Spinal cord (tissue), 10 donors: ENCODE data around the gene FNDC10. TPM values are rescaled to one million over a fixed set of nuclear protein-coding genes. Genes with fewer than 3 reads are reported as not detected.

ENCODE experiments used
- DNase-seq, 6 donors: peaks; one replicate each; pipeline versions ENCODE4 v3.0.0 to v3.0.0-alpha.2; 2013 to 2015; ENCODE audit warnings: low spot score in 6 of 6, low read depth in 4 of 6
- H3K27ac ChIP-seq: one replicate; pipeline ENCODE4 v1.5.1; 2013; ENCODE audit warnings: low read depth, low read length, control low read depth
- H3K27me3 ChIP-seq: one replicate; pipeline ENCODE4 v1.6.1; 2013; ENCODE audit warnings: low read length; ENCODE audit not compliant: control insufficient read depth, insufficient read depth
- H3K36me3 ChIP-seq: one replicate; pipeline ENCODE4 v1.6.1; 2013; ENCODE audit warnings: low read length; ENCODE audit not compliant: control insufficient read depth, insufficient read depth
- H3K4me1 ChIP-seq: one replicate; pipeline ENCODE4 v1.6.1; 2013; ENCODE audit warnings: low read length; ENCODE audit not compliant: control insufficient read depth, insufficient read depth
- H3K4me3 ChIP-seq: one replicate; pipeline ENCODE4 v1.5.1; 2013; ENCODE audit warnings: low read depth, low read length, control low read depth
- H3K9me3 ChIP-seq: one replicate; pipeline ENCODE4 v1.6.1; 2013; ENCODE audit warnings: low read length; ENCODE audit not compliant: control insufficient read depth, insufficient read depth
- WGBS: methylation state at CpG from one replicate; pipeline ENCODE4 v1.1.5; 2013; ENCODE audit warnings: missing lambda C conversion rate; ENCODE audit not compliant: insufficient coverage; 5-methylcytosine and 5-hydroxymethylcytosine counted together
- polyA plus RNA-seq, 2 donors: library from polyadenylated mRNA; unstranded; fragments of 120-200 nt; gene quantifications; one replicate each; pipeline ENCODE4 v1.2.1, GENCODE V29; 2013; ENCODE audit not compliant: insufficient read length in 2 of 2
- total RNA-seq, 2 donors: library from RNA; depleted of rRNA in 1 of 2; stranded (reverse); fragments of 120-200 nt in 1 of 2; fragments of >200 nt in 1 of 2; gene quantifications; one replicate each; pipeline versions ENCODE4 v1.2.3 to v1.2.4, GENCODE V29; 2013 to 2014
- donor health status: healthy.

FNDC10 gene
- total and polyA plus RNA-seq, 4 donors: 4.8 to 44.0 (median 24.8) TPM

- no peaks in the 10 kb centered on the region for H3K27me3 ChIP-seq
- 25% methylated on average over 8 of the region's 10 CpGs for WGBS
- no peaks in the 10 kb centered on the region for H3K9me3 ChIP-seq
- DNase-seq: peak in 2 of 6 donors; percentile 32 to 55
- peaks cover 59% of the 10 kb centered on the region for H3K36me3 ChIP-seq
- no peak overlapping the region for H3K4me3 ChIP-seq
- peaks cover 25% of the 10 kb centered on the region for H3K4me1 ChIP-seq
- H3K27ac ChIP-seq: peak overlapping the region; percentile 52
Observed at GRCh38 chr1:1567891-1568291, 32.0 kb downstream of the FNDC10 start.

- Histone ChIP-seq H3K4me3 (no peak overlapping the region), H3K36me3 (peaks cover 60% of the 10 kb centered on the region), H3K27ac (no peak overlapping the region), H3K4me1 (peaks cover 20% of the 10 kb centered on the region), H3K9me3 (no peaks in the 10 kb centered on the region), H3K27me3 (no peaks in the 10 kb centered on the region)
- 79% methylated on average over 19 of the region's 31 CpGs for WGBS
- no peak for DNase-seq
Observed at GRCh38 chr1:1567152-1567875, 32.6 kb downstream of the FNDC10 start.

GRCh38 chr1:1565340-1565739 lies 34.6 kb downstream of the FNDC10 start:
- Histone ChIP-seq H3K27me3 (no peaks in the 10 kb centered on the region), H3K4me3 (no peak overlapping the region), H3K9me3 (no peaks in the 10 kb centered on the region), H3K36me3 (peaks cover 67% of the 10 kb centered on the region), H3K27ac (no peak overlapping the region), H3K4me1 (peaks cover 20% of the 10 kb centered on the region)
- WGBS: 100% methylated on average over 9 of the region's 10 CpGs
- no peak for DNase-seq

GRCh38 chr1:1564268-1564667 lies 35.7 kb downstream of the FNDC10 start:
- H3K4me1 ChIP-seq: peaks cover 17% of the 10 kb centered on the region
- WGBS: 83% methylated on average over 19 of the region's 19 CpGs
- no peaks in the 10 kb centered on the region for H3K27me3 ChIP-seq
- no peak overlapping the region for H3K27ac ChIP-seq
- H3K9me3 ChIP-seq: no peaks in the 10 kb centered on the region
- H3K36me3 ChIP-seq: peaks cover 67% of the 10 kb centered on the region
- DNase-seq: no peak
- H3K4me3 ChIP-seq: no peak overlapping the region

- Histone ChIP-seq H3K4me3 (no peak overlapping the region), H3K27me3 (no peaks in the 10 kb centered on the region), H3K4me1 (peaks cover 17% of the 10 kb centered on the region), H3K9me3 (no peaks in the 10 kb centered on the region), H3K36me3 (peaks cover 71% of the 10 kb centered on the region), H3K27ac (no peak overlapping the region)
- WGBS: 95% methylated on average over 12 of the region's 12 CpGs
- DNase-seq: no peak
Observed at GRCh38 chr1:1563688-1564087, 36.2 kb downstream of the FNDC10 start.

- Histone ChIP-seq H3K4me3 (no peak overlapping the region), H3K36me3 (peaks cover 76% of the 10 kb centered on the region), H3K27ac (no peak overlapping the region), H3K4me1 (peaks cover 7% of the 10 kb centered on the region), H3K27me3 (no peaks in the 10 kb centered on the region), H3K9me3 (no peaks in the 10 kb centered on the region)
- 85% methylated on average over 21 of the region's 21 CpGs for WGBS
- DNase-seq: no peak
Observed at GRCh38 chr1:1562556-1563195, 37.3 kb downstream of the FNDC10 start.

- Histone ChIP-seq H3K36me3 (peaks cover 76% of the 10 kb centered on the region), H3K27ac (no peak overlapping the region), H3K9me3 (no peaks in the 10 kb centered on the region), H3K4me3 (no peak overlapping the region), H3K4me1 (peaks cover 2% of the 10 kb centered on the region), H3K27me3 (no peaks in the 10 kb centered on the region)
- WGBS: 86% methylated on average over 12 of the region's 15 CpGs
- no peak for DNase-seq
Observed at GRCh38 chr1:1561801-1562470, 38.0 kb downstream of the FNDC10 start.

- no peak overlapping the region for H3K27ac ChIP-seq
- WGBS: 95% methylated on average over 7 of the region's 9 CpGs
- no peaks in the 10 kb centered on the region for H3K27me3 ChIP-seq
- H3K4me1 ChIP-seq: peaks cover 2% of the 10 kb centered on the region
- no peak for DNase-seq
- H3K4me3 ChIP-seq: no peak overlapping the region
- no peaks in the 10 kb centered on the region for H3K9me3 ChIP-seq
- H3K36me3 ChIP-seq: peaks cover 76% of the 10 kb centered on the region
Observed at GRCh38 chr1:1560178-1560577, 39.8 kb downstream of the FNDC10 start.

- peaks cover 8% of the 10 kb centered on the region for H3K4me1 ChIP-seq
- no peak overlapping the region for H3K27ac ChIP-seq
- H3K9me3 ChIP-seq: no peaks in the 10 kb centered on the region
- peaks cover 76% of the 10 kb centered on the region for H3K36me3 ChIP-seq
- WGBS: 92% methylated on average over 15 of the region's 17 CpGs
- H3K4me3 ChIP-seq: no peak overlapping the region
- DNase-seq: no peak
- H3K27me3 ChIP-seq: no peaks in the 10 kb centered on the region
Observed at GRCh38 chr1:1559066-1559465, 40.9 kb downstream of the FNDC10 start.
